Natural killer cell (primary cell): ENCODE results near the gene COL20A1. TPM values are rescaled to one million over a fixed set of nuclear protein-coding genes. Genes with fewer than 3 reads are reported as not detected.

ENCODE experiments used
- ATAC-seq, 3 donors: fragments of 150-1000 bp in 2 of 3; fragments of 200-7000 bp in 1 of 3; cut with Tn5 transposase; 1 replicate in 1 of 3; 2 replicates in 2 of 3; pipeline ENCODE4 v1.10.0; 2021; ENCODE audit warnings: mild to moderate bottlenecking in 2 of 3, moderate library complexity in 2 of 3
- DNase-seq, 2 donors: peaks; one replicate each; pipeline versions ENCODE4 v3.0.0 to v3.0.0-alpha.2; 2013 to 2021; ENCODE audit warnings: mixed read lengths in 1 of 2
- H3K27ac ChIP-seq: one replicate; pipeline ENCODE4 v1.5.1; 2013; ENCODE audit warnings: mild to moderate bottlenecking, low read length
- H3K27me3 ChIP-seq: one replicate; pipeline ENCODE4 v1.6.1; 2013; ENCODE audit warnings: low read length; ENCODE audit not compliant: control insufficient read depth, insufficient read depth
- H3K36me3 ChIP-seq: one replicate; pipeline ENCODE4 v1.6.1; 2013; ENCODE audit warnings: low read length; ENCODE audit not compliant: control insufficient read depth, insufficient read depth
- H3K4me1 ChIP-seq: one replicate; pipeline ENCODE4 v1.6.1; 2013; ENCODE audit warnings: low read length; ENCODE audit not compliant: control insufficient read depth, insufficient read depth
- H3K4me3 ChIP-seq: one replicate; pipeline ENCODE4 v1.5.1; 2013; ENCODE audit warnings: low read length
- H3K9me3 ChIP-seq: one replicate; pipeline ENCODE4 v1.6.1; 2013; ENCODE audit warnings: low read length; ENCODE audit not compliant: control insufficient read depth, insufficient read depth
- H3K27ac Mint-ChIP-seq, 2 donors: one replicate each; pipeline ENCODE4 v1.8.0; 2022; ENCODE audit warnings: mild to moderate bottlenecking in 2 of 2, mixed read lengths in 2 of 2, moderate library complexity in 1 of 2
- H3K27me3 Mint-ChIP-seq, 2 donors: one replicate each; pipeline ENCODE4 v1.8.0; 2022; ENCODE audit warnings: low read depth in 2 of 2, mixed read lengths in 2 of 2
- H3K36me3 Mint-ChIP-seq: one replicate; pipeline ENCODE4 v1.8.0; 2022; ENCODE audit warnings: mixed read lengths
- H3K4me1 Mint-ChIP-seq, 2 donors: one replicate each; pipeline ENCODE4 v1.8.0; 2022; ENCODE audit warnings: mixed read lengths in 2 of 2
- H3K4me3 Mint-ChIP-seq: one replicate; pipeline ENCODE4 v1.8.0; 2022; ENCODE audit warnings: mild to moderate bottlenecking, moderate library complexity, mixed read lengths
- H3K9me3 Mint-ChIP-seq, 2 donors: one replicate each; pipeline ENCODE4 v1.8.0; 2022; ENCODE audit warnings: mixed read lengths in 2 of 2
- WGBS: methylation state at CpG from one replicate; pipeline ENCODE4 v1.1.7; 2013; ENCODE audit warnings: missing lambda C conversion rate; ENCODE audit not compliant: insufficient coverage; 5-methylcytosine and 5-hydroxymethylcytosine counted together
- intact Hi-C: fragments of 100-400 bp; cut with micrococcal nuclease; formaldehyde crosslinking; loops from one replicate; pipeline ENCODE4 v1.14.2; 2022
- total RNA-seq, 4 donors: library from RNA; stranded (reverse); fragments of 120-200 nt in 1 of 4; gene quantifications; one replicate each; pipeline versions ENCODE4 v1.2.3 to v1.2.4, GENCODE V29; 2013 to 2022
- TF ChIP-seq, protein P1 (sequence below): fragments of 200-600 bp; IDR thresholded peaks from one replicate; pipeline ENCODE4 v1.8.0; 2022; ENCODE audit warnings: antibody characterized with exemption

The COL20A1 gene
- total RNA-seq, 3 donors from 2014 or later (not counting 1 experiment from before 2014, with no cell fraction given): 0.12 to 0.33 TPM; not detected in 1

DNA sequence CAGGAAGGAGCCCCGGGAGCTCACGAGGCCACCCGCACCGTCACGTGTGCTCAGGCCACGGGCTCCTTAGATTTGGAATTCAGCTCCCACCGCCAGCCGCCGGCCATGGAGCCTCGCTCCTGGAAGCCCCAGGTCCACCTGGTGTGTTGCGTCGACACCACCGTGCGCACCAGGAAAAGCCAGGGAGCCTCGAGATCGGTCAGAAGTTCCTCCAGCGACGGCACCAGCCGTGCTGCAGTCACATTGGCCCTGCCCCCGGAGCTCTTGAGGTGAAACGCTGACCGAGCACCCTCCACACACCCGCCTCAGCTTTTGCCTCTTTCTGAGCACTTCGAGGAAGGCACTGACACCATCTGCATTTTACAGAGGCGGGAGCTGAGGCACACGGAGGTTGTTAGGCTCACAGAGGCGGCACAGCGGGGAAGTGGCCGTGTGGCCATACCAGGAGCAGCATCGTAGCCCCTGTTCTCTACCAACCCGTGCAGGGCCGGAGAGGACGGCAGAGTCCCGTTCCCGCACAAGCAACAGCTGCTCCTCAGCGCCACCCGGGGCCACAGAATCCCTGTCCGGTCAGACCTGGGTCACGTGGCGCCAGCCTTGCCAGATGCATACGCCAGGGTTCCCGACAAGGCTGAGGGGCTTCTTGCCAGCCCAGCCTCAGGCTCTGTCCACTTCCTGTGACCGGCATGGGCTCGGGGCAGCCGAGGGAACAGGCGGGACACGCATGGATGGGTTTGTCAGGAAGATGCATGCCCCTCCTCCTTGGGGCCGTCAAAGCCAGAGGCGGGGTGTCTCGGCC lies 46.3 kb upstream of the COL20A1 start:
- no peaks in the 10 kb centered on the region for H3K9me3 ChIP-seq
- peaks cover under 1% of the 10 kb centered on the region for H3K27me3 ChIP-seq
- H3K4me3 ChIP-seq: no peak overlapping the region
- TF ChIP-seq, protein P1, sequence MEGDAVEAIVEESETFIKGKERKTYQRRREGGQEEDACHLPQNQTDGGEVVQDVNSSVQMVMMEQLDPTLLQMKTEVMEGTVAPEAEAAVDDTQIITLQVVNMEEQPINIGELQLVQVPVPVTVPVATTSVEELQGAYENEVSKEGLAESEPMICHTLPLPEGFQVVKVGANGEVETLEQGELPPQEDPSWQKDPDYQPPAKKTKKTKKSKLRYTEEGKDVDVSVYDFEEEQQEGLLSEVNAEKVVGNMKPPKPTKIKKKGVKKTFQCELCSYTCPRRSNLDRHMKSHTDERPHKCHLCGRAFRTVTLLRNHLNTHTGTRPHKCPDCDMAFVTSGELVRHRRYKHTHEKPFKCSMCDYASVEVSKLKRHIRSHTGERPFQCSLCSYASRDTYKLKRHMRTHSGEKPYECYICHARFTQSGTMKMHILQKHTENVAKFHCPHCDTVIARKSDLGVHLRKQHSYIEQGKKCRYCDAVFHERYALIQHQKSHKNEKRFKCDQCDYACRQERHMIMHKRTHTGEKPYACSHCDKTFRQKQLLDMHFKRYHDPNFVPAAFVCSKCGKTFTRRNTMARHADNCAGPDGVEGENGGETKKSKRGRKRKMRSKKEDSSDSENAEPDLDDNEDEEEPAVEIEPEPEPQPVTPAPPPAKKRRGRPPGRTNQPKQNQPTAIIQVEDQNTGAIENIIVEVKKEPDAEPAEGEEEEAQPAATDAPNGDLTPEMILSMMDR: no peak
- Mint-ChIP-seq H3K4me3 (no peak overlapping the region), H3K9me3 (no peaks in the 10 kb centered on the region), H3K27me3 (peaks cover 7 to 18% of the 10 kb centered on the region in 2 donors), H3K27ac (no peak overlapping the region), H3K36me3 (no peaks in the 10 kb centered on the region), H3K4me1 (no peaks in the 10 kb centered on the region)
- H3K27ac ChIP-seq: no peak overlapping the region
- H3K36me3 ChIP-seq: no peaks in the 10 kb centered on the region
- 33% methylated on average over 50 of the region's 50 CpGs for WGBS
- intact Hi-C loops: no loop called here
- no peaks in the 10 kb centered on the region for H3K4me1 ChIP-seq
- DNase-seq (no peak), ATAC-seq (no peak)

DNA sequence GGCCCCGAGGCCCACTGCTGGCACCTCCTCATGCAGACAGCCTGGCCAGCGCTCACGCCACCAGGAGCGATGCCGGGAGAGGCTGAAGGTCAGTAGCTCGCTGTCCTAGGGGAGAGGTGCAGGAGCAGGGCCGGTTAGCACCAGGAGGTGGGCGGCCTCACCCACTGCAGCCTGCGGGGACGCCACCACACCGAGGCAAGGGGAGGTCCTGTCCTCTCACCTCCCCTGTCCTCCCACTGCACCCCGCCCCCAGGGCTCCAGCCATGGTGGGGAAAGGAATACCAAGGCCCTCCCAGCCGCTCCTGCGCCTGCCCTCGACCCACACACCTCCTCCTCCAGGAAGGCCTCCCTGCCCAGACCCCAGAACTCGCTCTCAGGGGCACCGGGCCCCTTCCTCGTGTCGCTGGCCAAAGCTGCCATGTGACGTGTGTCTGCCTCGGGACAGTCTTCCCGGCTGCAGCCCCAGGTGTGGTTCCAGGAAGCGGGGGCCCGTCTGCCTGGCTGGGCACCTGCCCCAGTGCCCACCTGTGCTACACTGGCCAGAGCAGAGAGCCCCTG lies 45.2 kb upstream of the COL20A1 start:
- Mint-ChIP-seq H3K27me3 (peaks cover 11 to 22% of the 10 kb centered on the region in 2 donors), H3K4me1 (no peaks in the 10 kb centered on the region), H3K27ac (no peak overlapping the region), H3K4me3 (no peak overlapping the region), H3K9me3 (no peaks in the 10 kb centered on the region), H3K36me3 (no peaks in the 10 kb centered on the region)
- intact Hi-C loops: no loop called here
- H3K4me1 ChIP-seq: no peaks in the 10 kb centered on the region
- H3K27ac ChIP-seq: no peak overlapping the region
- WGBS: 74% methylated on average over 24 of the region's 24 CpGs
- no peaks in the 10 kb centered on the region for H3K9me3 ChIP-seq
- DNase-seq (no peak), ATAC-seq (no peak)
- TF ChIP-seq, protein P1: no peak
- peaks cover 11% of the 10 kb centered on the region for H3K27me3 ChIP-seq
- no peaks in the 10 kb centered on the region for H3K36me3 ChIP-seq
- H3K4me3 ChIP-seq: no peak overlapping the region

DNA sequence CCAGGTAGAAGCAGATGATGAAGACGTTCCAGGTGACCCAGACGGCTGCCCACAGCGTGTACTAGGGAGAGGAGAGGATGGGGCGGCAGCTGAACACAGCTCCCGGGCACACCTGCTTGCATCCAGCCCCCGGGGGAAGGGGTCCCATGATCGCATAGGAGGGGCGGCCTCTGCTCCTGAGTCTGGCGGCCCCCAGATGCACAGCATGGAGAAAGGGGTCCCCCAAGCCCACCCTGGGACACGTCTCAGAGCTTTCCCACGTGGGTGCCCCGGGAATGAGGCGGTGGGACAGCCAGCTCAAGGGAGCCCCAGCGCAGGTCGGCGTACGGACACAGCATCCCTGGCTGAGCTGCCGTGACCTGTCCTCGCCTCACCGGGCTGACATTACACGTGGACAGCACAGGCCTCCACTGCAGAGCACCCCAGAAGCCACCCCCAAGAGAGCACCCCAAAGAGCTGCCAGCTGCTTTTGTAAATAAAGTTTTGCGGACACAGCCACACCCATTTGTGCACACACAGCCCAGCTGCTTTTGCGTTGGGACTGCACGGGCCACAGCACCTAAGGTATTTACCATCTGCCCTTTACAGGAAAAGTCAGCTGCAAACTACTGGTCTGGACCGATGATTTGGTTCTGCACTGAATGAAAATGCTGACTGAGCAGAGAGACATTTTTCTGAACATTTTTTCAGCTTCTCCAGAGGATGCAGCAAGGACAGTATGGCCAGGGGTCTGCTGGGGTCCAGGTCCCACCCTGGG lies 44.0 kb upstream of the COL20A1 start:
- WGBS: 81% methylated on average over 25 of the region's 25 CpGs
- H3K27ac Mint-ChIP-seq: no peak overlapping the region

More for the DNA sequence above, 44.0 kb upstream of the COL20A1 start:
- peaks cover 11% of the 10 kb centered on the region for H3K27me3 ChIP-seq
- peaks cover 4% of the 10 kb centered on the region for H3K4me1 ChIP-seq
- no peak overlapping the region for H3K27ac ChIP-seq
- DNase-seq (no peak), ATAC-seq (no peak)
- no peaks in the 10 kb centered on the region for H3K9me3 ChIP-seq
- H3K27me3 Mint-ChIP-seq: peaks cover 16 to 26% of the 10 kb centered on the region in 2 donors
- H3K4me1 Mint-ChIP-seq: no peaks in the 10 kb centered on the region
- no peak overlapping the region for H3K4me3 Mint-ChIP-seq
- intact Hi-C loops: no loop called here
- no peak overlapping the region for H3K4me3 ChIP-seq
- TF ChIP-seq, protein P1: no peak
- no peaks in the 10 kb centered on the region for H3K9me3 Mint-ChIP-seq
- no peaks in the 10 kb centered on the region for H3K36me3 Mint-ChIP-seq
- H3K36me3 ChIP-seq: no peaks in the 10 kb centered on the region
